Vagina (tissue), 2 donors: Measurements from ENCODE around the gene HCFC1R1.

Experiments used
- POLR2A ChIP-seq, 2 donors: fragments of 450-650 bp; IDR thresholded peaks; one replicate each; pipeline ENCODE4 v1.6.1; 2017; ENCODE audit warnings: antibody characterized with exemption in 2 of 2, mild to moderate bottlenecking in 2 of 2, moderate library complexity in 2 of 2
- TF ChIP-seq, protein P1 (sequence below), 3 experiments: fragments of 450-650 bp in 2 of 3; fragments of 200-600 bp in 1 of 3; sonication (generic) in 1 of 3; IDR thresholded peaks; one replicate each; pipeline ENCODE4 v1.5.1; 2017 to 2019; ENCODE audit warnings: antibody characterized with exemption in 3 of 3, mild to moderate bottlenecking in 2 of 3, moderate library complexity in 2 of 3

DNA sequence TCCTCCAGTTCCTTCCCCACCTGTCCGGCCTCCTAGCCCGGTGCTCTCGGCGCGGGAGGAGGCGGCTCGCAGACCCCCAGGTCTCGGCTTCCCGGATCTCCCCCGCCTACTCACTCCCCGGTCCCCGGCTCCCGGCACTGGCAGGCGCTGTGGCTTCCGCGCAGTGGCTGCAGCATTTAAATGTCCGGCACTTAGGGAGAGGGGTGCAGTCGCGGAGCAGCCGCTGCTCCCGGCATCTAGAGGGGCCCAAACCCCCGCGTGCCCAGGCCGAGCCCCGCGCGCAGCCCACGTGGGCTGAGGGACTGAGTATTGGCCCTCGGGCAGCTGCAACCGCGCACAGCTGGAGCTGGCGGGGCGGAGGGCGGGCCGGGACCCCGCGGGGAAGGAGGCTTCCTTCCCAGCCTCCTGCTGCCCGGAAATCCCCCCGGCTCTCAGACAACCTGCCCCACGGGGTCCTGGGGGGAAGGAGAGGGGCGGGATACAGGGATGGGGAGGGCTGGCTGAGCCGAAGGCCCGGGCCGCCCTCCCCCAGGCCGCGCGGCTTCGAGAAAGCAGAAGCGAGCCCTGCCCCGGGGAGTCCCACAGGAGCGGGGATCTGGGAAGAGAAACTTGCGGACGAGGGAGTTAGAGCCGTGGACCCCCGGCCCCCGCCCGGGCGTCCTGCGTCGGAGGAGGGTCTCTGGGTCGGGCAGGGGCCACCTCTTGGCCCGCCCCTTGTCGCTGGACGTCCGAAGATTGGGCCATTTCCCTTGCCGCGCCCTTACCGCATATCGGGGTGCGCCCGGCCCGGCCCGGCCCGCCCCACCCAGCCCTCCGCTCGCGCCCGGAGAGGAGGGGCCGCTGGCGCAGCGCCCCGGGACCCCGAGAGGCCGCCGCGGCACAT lies 22.3 kb upstream of the HCFC1R1 start, which contains the start of gene MMP25:
- TF ChIP-seq, protein P1, sequence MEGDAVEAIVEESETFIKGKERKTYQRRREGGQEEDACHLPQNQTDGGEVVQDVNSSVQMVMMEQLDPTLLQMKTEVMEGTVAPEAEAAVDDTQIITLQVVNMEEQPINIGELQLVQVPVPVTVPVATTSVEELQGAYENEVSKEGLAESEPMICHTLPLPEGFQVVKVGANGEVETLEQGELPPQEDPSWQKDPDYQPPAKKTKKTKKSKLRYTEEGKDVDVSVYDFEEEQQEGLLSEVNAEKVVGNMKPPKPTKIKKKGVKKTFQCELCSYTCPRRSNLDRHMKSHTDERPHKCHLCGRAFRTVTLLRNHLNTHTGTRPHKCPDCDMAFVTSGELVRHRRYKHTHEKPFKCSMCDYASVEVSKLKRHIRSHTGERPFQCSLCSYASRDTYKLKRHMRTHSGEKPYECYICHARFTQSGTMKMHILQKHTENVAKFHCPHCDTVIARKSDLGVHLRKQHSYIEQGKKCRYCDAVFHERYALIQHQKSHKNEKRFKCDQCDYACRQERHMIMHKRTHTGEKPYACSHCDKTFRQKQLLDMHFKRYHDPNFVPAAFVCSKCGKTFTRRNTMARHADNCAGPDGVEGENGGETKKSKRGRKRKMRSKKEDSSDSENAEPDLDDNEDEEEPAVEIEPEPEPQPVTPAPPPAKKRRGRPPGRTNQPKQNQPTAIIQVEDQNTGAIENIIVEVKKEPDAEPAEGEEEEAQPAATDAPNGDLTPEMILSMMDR (IDR thresholded peaks at IDR 0.05): no peak
- no peak for TF ChIP-seq POLR2A (IDR thresholded peaks at IDR 0.05)
